ENCODE data around the gene FOXO3. TPM values are rescaled to one million over a fixed set of nuclear protein-coding genes. Genes with fewer than 3 reads are reported as not detected.

FOXO3 gene
- total RNA-seq, 2 donors from 2014 or later, result 33.4 to 61.7 TPM

DNA sequence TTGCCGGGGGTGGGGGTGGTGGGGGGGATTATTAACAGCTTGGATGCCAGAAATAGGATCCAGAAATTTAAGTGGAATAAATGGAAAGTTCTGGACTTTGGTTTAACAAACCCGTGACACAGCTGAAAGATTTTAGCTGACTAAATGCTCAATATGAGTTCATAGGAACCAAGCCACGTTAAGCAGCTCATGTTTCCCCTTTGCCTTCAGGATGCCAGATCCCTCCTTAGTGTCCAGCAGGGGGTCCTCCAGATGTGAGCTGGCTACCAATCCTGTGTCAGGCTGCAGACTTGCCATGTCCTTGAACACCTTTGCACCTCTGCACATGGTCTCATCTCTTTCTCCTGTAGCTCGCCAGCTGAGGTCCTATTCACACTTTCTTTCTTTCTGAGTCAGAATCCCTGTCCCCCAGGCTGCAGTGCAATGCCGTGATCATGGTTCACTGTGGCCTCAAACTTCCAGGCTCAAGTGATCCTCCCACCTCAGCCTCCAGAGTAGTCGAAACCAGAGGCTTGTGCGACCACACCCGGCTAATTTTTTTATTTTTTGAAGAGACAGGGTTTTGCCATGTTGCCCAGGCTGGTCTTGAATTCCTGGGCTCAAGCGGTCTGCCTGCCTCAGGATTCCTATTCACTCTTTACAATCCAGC lies 154.2 kb downstream of the FOXO3 start:
- no peak for DNase-seq
- intact Hi-C loops (cut with DNase I), result no loop called here
- Histone ChIP-seq H3K9ac (ENCODE audit: low read depth in 2 of 2, low read length in 2 of 2) (no peak overlapping the region), H3K27ac (no peak overlapping the region), H3K27me3 (no peaks in the 10 kb centered on the region), H3K36me3 (no peaks in the 10 kb centered on the region), H3K9me3 (no peaks in the 10 kb centered on the region), H3K4me3 (no peak overlapping the region), H3K4me1 (no peaks in the 10 kb centered on the region)
- TF ChIP-seq, protein P1, sequence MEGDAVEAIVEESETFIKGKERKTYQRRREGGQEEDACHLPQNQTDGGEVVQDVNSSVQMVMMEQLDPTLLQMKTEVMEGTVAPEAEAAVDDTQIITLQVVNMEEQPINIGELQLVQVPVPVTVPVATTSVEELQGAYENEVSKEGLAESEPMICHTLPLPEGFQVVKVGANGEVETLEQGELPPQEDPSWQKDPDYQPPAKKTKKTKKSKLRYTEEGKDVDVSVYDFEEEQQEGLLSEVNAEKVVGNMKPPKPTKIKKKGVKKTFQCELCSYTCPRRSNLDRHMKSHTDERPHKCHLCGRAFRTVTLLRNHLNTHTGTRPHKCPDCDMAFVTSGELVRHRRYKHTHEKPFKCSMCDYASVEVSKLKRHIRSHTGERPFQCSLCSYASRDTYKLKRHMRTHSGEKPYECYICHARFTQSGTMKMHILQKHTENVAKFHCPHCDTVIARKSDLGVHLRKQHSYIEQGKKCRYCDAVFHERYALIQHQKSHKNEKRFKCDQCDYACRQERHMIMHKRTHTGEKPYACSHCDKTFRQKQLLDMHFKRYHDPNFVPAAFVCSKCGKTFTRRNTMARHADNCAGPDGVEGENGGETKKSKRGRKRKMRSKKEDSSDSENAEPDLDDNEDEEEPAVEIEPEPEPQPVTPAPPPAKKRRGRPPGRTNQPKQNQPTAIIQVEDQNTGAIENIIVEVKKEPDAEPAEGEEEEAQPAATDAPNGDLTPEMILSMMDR (IDR thresholded peaks at IDR 0.05), result no peak

- H3K9me3 ChIP-seq, result no peaks in the 10 kb centered on the region
- TF ChIP-seq, protein P1 (IDR thresholded peaks at IDR 0.05), result no peak
- no peak overlapping the region for H3K27ac ChIP-seq
- no peak overlapping the region for H3K4me3 ChIP-seq
- no peak for DNase-seq
- no peaks in the 10 kb centered on the region for H3K27me3 ChIP-seq
- no peaks in the 10 kb centered on the region for H3K36me3 ChIP-seq
- intact Hi-C loops (cut with DNase I), result no loop called here
- no peak overlapping the region for H3K9ac ChIP-seq (ENCODE audit: low read depth in 2 of 2, low read length in 2 of 2)
- H3K4me1 ChIP-seq, result no peaks in the 10 kb centered on the region
These were observed 155.1 kb downstream of the FOXO3 start for GRCh38 chr6:108715832-108716231.

DNA sequence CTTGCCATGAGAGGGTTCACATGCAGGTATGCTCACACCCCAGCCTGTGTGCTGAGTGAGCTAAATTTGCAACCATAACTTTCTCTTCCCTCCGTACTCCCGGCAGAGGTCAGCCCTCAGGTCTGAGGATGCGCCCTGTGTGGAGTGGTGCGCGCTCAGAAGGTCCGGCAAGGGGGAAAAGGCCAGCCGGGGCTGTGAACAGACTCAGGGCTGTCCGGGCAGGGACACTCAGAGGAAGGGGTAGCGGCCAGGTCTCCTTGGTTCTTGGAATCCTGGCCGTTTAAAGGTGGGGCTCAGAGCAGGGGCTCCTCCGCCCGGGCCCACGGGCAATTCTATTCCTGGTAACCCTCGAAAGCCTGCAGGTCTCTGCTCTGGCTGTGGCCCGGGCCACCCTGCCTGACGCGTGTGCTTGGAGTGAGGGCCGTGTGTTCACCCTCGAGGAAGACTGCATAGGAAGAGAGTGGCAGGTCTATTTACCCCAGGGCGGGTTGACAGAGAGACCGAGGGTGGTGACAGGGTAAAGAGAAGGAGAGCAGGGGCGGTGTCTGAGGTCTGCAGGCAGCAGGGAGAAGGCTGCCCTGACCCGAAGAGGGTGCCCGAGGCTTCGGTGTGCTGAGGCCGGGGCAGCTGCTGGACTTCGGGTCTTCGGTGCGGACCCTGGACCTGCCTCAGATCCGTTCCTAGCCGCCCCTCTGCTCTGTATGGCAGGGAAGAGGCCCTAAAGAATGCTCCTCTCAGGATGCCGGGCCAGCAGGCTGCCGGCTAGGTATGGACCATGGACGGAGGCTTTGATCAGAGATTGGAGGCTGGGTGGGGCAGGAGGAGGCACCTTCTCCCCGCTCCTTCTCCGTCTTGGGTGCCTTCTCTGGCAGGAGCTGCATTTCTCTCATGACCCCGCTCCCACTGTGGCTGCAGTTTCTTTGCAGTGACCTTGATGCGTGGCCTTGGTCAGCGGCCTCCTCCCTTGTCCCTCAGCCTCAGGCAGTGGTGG lies 156.4 kb downstream of the FOXO3 start:
- TF ChIP-seq, protein P1 (IDR thresholded peaks at IDR 0.05), result no peak
- H3K27me3 ChIP-seq, result no peaks in the 10 kb centered on the region
- intact Hi-C loops (cut with DNase I), result no loop called here
- H3K4me1 ChIP-seq, result no peaks in the 10 kb centered on the region
- H3K27ac ChIP-seq, result no peak overlapping the region
- no peaks in the 10 kb centered on the region for H3K36me3 ChIP-seq
- no peaks in the 10 kb centered on the region for H3K9me3 ChIP-seq
- no peak overlapping the region for H3K9ac ChIP-seq (ENCODE audit: low read depth in 2 of 2, low read length in 2 of 2)
- DNase-seq, result no peak
- no peak overlapping the region for H3K4me3 ChIP-seq

GRCh38 chr6:108719477-108719876 lies 158.8 kb downstream of the FOXO3 start:
- Histone ChIP-seq H3K27me3 (no peaks in the 10 kb centered on the region), H3K4me1 (no peaks in the 10 kb centered on the region), H3K36me3 (no peaks in the 10 kb centered on the region), H3K9ac (ENCODE audit: low read depth in 2 of 2, low read length in 2 of 2) (no peak overlapping the region), H3K27ac (no peak overlapping the region), H3K9me3 (no peaks in the 10 kb centered on the region), H3K4me3 (no peak overlapping the region)
- TF ChIP-seq, protein P1 (IDR thresholded peaks at IDR 0.05), result no peak
- DNase-seq, result no peak
- intact Hi-C loops (cut with DNase I), result no loop called here

- intact Hi-C loops (cut with DNase I), result no loop called here
These were observed 160.1 kb downstream of the FOXO3 start for GRCh38 chr6:108720827-108721226.

More at GRCh38 chr6:108720827-108721226, 160.1 kb downstream of the FOXO3 start:
- Histone ChIP-seq H3K9ac (ENCODE audit: low read depth in 2 of 2, low read length in 2 of 2) (no peak overlapping the region), H3K4me1 (no peaks in the 10 kb centered on the region), H3K9me3 (no peaks in the 10 kb centered on the region), H3K27me3 (no peaks in the 10 kb centered on the region), H3K27ac (no peak overlapping the region), H3K4me3 (no peak overlapping the region), H3K36me3 (no peaks in the 10 kb centered on the region)
- no peak for DNase-seq
- TF ChIP-seq, protein P1 (IDR thresholded peaks at IDR 0.05), result no peak
